Stimulated activated CD8-positive, alpha-beta memory T cell treated with anti-CD3 and anti-CD28 coated beads, Interleukin-15, amount 100 ng/mL, for 4 hours (primary cell): ENCODE data around the gene LOXL3.

Source experiments
- DNase-seq, 2 donors: peaks; one replicate each; pipeline ENCODE4 v3.0.0-alpha.2; 2020; ENCODE audit warnings: low read depth in 2 of 2

The LOXL3 gene

GRCh38 chr2:74526649-74527230 is 27.0 kb downstream of the LOXL3 start:
- no peak for DNase-seq

- DNase-seq = no peak
Observed at GRCh38 chr2:74525717-74526648, 27.8 kb downstream of the LOXL3 start, which contains the start of gene DQX1. Gene DQX1, minus strand, starts transcription at chr2:74526231. Its CDS starts 502 bp downstream, at chr2:74525729.

GRCh38 chr2:74524955-74525716 is 28.6 kb downstream of the LOXL3 start:
- DNase-seq = no peak

GRCh38 chr2:74524005-74524404 is 29.7 kb downstream of the LOXL3 start:
- no peak for DNase-seq

- DNase-seq = no peak
Observed at GRCh38 chr2:74522516-74522915, 31.2 kb downstream of the LOXL3 start.

GRCh38 chr2:74516650-74517049 is 37.1 kb downstream of the LOXL3 start:
- DNase-seq = no peak

GRCh38 chr2:74515981-74516633 is 37.6 kb downstream of the LOXL3 start:
- peak; percentile 49 to 60 for DNase-seq

- DNase-seq = no peak
Observed at GRCh38 chr2:74515271-74515980, 38.3 kb downstream of the LOXL3 start.

GRCh38 chr2:74514368-74515270 is 39.1 kb downstream of the LOXL3 start, which contains the start of gene TLX2:
Gene TLX2, plus strand, starts transcription at chr2:74514450. Its CDS starts 357 bp downstream, at chr2:74514807.
- no peak for DNase-seq

GRCh38 chr2:74513605-74514367 is 40.0 kb downstream of the LOXL3 start:
- DNase-seq = no peak

GRCh38 chr2:74512744-74513604 is 40.8 kb downstream of the LOXL3 start:
- DNase-seq = no peak

- no peak for DNase-seq
Observed at GRCh38 chr2:74511104-74511989, 42.4 kb downstream of the LOXL3 start.

- DNase-seq = no peak
Observed at GRCh38 chr2:74510272-74510671, 43.5 kb downstream of the LOXL3 start.

- DNase-seq = no peak
Observed at GRCh38 chr2:74507926-74508520, 45.7 kb downstream of the LOXL3 start.

- DNase-seq = peak; percentile 97 to 98
Observed at GRCh38 chr2:74507145-74507925, 46.4 kb downstream of the LOXL3 start, which contains the start of gene PCGF1. Gene PCGF1, minus strand, starts transcription at chr2:74507695. Its CDS starts 27 bp downstream, at chr2:74507668.
